OCI-M2 (cell line): ENCODE measurements around the gene ENOX2.

Experiments used
- DNase-seq: peaks from one replicate; lab custom pipeline; 2025; ENCODE audit not compliant: unreplicated experiment; lab: John Stamatoyannopoulos, UW

The ENOX2 gene

DNA sequence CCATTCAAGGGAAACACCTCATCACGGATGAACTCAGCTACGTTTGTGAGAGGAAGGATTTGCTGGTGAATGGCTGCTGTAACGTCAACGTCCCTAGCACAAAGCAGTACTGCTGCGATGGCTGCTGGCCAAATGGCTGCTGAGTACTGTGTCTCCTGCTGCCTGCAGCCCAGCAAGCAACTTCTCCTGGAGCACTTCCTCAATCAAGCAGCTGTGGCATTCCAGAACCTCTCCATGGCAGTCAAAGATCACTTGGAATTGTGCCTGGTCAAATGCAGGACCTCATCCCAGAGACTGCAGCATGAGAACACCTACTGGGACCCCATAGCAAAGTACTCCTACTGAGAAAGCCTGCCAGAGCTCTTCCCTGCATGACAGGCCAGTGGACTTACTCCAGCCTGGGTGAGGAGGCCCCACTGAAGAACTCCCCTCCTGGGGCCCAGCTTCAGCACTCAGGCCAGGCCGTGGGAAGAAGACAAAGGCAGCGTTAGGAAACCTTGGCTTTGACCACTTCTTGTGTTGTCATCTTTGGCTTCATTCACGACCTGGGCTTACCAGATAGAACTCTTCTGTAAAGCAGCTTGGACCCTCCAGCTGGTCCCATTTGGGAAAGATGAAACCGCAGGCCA, 256.9 kb downstream of the ENOX2 start:
- DNase-seq, result no peak

DNA sequence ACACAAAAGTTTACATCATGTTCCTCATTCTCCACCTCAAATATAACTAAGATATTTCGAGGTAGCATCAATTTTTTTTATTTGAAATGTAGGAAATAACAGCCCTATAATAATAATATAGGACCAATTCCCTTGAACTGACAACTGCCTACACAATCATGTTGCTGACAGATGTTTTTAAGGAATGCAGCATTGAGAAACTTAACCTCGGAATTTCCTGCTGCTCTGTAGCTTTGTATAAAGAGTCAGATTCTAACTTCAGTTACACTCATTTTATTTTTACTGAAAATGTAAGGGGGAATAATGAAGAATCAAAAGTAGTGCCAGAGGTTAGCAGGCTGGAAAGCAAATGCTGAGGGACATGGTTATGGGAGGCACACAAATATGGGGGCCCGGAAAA, 265.4 kb downstream of the ENOX2 start:
- DNase-seq, result no peak

DNA sequence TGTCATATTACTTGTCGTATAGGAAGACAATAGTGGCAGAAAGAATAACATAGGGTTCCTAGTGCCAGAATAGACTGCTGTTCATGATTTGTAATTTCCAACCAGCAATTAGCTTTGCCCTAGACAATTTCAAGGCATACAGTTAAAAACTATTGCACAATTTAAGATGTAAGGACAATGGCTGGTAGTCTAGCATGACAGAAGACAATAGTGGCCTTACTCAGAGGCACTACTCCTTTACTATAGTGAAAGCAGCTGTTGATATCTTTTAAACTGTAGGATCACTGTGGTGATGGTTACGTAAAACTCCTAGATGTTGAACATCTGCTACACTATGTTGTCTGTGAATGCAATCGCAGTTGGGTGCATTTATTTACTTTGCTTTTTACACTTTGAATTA, 266.7 kb downstream of the ENOX2 start:
- DNase-seq, result no peak

DNA sequence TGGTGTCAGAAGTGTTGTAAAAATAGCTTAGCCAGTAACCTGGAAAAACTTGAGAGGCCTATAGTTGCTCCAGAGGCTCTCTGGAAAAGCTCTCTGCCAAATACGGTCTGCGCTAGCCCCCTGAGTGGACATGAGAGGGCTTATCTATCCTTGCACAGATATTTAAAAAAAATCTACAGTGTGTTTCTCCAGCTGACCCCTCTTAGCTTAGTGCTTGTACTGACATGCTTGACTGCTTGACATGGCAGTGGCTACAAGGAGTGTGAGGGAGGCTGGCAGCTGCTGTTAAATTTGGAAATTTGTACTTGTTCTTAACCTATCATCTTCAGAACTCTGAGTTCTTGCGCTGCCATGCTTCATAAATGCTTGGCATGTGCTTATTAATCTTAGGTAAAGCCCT, 272.0 kb downstream of the ENOX2 start:
- DNase-seq, result no peak

DNA sequence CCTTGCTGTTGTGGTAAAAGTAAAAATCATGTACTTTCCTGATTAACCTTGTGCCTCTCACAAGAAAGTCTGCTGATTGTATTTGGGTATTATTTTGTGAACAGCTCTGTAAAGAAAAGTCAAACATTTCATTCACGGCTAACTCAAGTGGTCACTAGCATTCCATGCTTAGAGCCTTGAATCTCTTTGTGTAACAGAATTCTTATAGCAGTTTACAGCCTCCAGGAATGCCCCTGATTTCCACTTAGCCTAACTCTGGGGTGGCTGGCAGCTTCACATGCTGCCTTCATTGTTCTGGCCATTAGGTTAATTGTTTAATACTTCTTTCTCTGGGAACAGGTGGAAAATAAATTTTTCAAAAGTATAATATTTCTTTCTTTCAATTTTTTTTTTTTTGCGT, 274.5 kb downstream of the ENOX2 start:
- DNase-seq, result no peak

DNA sequence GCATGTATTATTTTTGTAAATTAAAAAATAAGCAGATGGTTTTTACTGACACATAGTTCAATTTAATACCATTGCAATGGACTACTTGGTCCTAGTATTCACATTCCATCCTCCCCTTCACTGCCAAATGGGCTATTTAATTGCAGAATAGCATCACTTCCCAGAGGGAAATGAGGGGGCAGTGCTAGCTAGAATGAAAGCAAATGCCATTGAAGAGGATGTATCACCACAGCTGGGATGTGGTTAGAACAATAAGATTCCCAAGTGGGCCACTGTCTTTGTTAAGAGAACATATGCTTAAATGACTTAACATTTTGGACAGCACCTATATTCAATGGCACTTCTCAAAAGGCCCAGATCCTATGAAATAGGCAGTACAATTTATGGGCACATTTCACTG, 276.5 kb downstream of the ENOX2 start:
- no peak for DNase-seq

DNA sequence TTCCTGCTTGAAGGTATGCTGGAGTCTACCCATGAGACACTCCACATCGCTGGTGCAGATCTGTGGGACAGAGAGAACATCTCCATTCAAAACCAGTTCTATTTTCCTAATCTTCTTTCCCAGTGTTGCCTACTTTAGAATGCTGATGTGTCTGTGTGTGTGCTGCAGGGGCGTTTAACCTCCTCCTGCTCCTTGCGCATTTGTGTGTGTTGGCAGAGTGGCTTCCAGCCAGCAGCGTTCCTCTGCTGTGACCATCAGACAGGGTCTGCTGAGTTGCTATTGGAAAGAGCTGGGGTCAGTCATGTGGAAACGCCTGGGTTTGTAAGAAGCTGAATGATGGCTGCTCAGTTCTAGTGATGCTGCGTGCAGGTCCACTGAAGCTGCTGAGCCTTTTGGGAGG, 277.6 kb downstream of the ENOX2 start:
- no peak for DNase-seq

DNA sequence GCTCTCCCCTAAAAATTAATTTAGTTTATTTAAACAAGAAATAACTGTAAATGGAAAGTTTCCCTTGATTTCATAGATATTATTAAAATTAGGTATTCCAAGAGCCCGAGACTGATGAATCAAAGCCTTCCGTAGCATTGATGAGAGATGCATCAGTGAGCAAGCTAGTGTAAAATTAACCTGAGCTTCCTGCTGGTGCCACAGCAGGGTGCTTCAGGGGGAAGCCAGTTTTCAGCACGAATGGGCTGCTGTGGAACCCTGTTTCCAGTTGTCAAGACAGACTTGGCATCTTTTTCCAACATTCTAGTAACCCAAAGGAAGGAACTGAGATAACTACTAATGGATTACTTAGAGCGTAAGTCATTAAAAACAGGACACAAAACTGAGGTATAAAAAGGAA, 279.5 kb downstream of the ENOX2 start:
- no peak for DNase-seq

DNA sequence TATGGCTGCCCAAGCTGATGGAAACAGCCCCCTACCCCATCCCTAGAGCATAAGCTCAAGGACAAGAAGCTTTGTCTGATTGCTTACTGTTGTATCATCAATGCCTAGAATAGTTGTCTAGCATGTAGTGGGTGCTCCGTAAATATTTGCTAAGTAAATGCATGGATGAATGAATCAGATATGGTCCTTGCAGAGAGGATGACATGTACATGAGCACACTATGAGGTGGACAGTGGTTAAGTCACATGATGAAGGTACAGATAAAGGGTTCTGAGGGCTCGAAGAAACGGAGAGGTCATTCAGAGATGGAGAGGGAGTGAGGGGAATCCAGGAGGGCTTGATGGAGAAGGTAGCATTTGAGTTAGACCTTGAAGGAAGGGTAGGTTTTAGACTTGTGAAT, 287.1 kb downstream of the ENOX2 start:
- no peak for DNase-seq

DNA sequence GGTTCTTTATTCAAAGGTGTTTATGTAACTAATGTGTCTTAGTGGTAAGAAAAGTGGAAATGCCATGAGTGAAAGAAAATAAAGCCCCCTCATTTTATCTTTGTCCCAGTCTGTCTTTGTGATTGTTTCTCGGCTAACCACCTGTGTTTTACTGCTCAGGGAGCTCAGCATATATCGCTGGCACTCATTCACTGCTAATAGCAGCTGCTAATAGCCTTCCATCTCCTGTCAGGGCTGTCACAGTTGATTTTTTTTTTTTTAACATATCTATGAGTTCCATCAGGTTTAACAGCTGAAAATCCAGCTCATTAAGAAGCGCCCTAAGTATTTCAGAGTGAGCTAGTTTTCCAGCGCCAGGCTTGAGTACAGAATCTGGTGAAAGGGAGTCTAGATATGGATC, 295.6 kb downstream of the ENOX2 start:
- DNase-seq, result no peak

DNA sequence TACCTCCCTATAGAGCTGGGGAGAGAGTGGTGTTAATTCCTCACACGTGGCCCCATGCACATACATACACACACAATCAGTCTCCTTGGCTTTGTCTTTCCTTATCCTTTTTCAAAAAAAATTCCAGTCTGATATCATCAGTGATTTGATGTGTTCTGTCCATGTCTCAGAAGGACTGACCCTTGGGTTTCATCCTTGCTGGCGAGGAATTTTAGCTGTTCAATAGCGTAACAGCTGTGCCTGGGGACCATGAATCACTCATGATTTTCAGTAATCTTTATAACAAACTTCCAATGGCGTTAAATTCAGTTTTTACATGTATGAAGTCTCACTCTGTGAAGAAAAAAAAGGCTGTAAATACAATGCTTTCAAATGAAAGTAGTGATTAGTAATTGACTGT, 296.6 kb downstream of the ENOX2 start:
- DNase-seq, result no peak

DNA sequence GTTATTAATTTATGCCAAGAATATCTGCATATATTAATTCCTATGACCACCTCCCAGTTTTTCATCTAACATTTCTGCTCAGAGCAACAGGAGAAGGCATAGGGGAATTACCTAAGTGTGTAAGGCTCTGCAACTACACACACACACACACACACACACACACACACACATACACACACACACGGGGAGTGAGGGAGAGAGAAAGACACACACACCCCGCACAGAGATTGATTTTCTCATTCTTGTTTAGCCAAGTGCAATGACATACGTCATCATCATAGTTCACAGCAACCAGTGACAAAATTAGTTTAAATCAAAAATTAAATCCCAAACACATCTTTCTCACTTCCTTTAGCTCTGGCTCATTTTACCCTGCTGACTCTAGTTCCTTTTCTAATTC, 298.1 kb downstream of the ENOX2 start:
- no peak for DNase-seq

DNA sequence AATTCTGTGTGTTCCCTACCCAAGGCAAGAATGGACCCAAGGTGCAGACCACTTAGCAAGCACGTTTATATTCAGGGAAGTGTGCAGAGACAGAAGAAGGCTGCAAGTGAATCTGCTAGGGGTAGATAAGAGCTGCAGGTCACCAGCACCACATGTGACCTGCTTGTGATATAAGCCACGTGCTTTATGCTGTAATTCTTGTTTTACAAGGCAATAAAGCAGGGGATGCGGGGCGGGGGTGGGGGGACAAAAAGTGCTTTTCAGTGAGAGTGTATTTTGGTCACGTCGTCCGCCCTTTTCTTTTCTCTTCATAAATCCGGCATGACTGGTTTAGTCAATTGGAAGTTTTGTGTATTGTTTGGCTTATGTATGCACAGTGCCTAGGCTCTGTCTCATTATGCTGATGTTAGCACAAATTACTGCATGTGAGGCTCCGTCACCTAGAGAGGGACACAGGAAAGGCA, 308.5 kb downstream of the ENOX2 start:
- DNase-seq, result no peak

DNA sequence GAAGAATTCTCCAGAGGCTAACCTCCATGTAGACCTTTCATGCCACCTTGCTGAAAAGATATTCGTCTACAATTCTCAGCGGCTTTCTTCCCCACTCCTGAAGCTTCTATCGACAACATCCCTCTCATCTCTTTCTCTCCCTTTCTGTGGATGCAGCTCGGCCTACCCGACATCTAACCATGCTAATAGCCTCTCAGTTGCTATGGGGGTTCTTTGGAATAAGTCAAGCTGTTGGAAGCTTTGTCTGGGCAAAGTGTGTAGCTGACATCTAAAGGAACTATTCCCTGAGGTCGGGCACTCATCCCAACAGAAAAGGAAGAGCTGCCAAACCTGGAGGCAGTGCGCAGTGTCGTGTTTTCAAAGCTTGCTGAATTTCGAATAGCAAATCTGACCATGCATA, 309.1 kb downstream of the ENOX2 start:
- DNase-seq, result no peak

DNA sequence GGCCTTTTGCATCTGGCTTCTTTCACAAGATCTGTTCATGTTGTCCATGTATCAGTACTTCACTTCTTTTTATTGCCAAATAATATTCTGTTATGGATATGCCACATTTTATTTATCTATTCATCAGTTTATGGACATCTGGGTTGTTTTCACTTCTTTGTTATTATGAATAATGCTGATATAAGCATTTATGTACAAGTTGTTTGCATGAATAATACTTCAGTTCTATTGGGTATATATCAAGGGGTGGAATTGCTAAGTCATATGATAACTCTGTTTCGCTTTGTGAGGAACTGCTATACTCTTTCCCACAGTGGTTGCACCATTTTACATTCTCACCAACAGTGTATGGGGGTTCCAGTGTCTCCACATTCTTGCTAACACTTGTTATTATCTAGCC, 310.8 kb downstream of the ENOX2 start:
- DNase-seq, result no peak

DNA sequence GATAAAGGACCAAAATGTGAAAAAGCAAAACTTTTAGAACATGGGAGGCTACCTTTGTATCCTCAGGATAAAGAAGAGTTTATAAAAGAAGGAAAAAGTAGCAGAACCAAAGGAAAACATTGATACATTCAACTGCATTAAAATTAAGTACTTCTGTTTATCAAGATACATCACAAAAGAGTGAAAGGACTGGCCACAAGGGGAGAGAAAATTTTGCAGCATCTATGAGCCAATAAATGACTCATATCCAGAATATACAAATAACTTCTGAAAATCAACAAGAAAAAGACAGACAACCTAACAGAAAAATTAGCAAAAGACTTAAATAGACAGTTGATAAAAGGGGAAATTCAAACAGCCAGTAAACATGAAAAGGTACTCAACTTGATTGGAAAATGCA, 324.1 kb downstream of the ENOX2 start:
- no peak for DNase-seq

DNA sequence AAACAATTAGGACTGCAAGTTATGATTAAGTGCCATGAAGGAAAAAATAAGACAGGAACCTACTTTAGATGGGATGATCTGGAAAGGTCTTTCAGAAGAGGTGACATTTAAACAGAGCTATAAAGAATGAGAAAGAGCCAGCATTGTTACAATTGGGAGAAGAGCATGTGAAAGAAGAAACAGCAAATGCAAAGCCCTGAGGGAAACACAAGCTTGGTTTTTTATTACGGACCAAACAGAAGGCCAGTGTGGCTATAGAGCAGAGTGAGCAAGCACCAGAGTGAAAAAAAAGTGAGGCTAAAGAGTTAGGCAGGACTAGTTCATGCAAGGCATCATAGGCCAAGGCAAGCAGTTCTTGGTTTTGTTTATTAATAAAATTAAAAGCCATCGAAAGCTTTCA, 325.6 kb downstream of the ENOX2 start:
- DNase-seq, result no peak

DNA sequence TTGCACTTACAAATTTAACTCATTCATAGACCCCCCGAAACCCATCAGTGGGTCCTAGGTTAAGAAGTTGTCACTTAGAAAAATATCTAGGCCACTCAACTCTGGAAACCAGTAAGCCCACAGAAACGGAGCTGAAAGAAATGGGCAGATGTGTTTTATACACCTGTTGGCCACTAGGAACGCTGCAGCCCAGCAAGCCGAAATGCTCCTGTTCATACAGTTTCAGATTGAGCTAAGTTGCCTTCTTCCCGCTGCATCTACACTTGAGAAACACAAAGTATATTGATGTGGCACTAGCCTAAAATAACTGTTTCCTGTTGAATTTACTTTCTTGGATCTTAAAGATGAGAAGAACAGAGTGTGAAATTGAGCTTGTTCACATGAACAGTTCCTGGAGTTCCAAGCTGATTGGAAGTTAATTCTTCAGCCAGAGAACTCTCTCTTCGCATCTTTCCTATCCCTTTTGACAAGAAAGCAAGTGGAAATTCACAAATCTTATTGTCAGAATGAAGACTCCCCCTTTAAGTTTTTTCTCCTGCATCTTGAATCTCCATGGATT, 327.1 kb downstream of the ENOX2 start:
- no peak for DNase-seq
